ENCODE measurements around the gene ACAP2.

ACAP2 gene

GRCh38 chr3:195257454-195258448 is 185.1 kb downstream of the ACAP2 start:
- ATAC-seq (ENCODE audit: low read depth) (no peak), DNase-seq (ENCODE audit: low spot score) (peak; percentile 49)
- Histone ChIP-seq H3K36me3 (ENCODE audit: low read depth) (no peaks in the 10 kb centered on the region), H3K4me3 (ENCODE audit: severe bottlenecking) (no peak overlapping the region), H3K9me3 (ENCODE audit: severe bottlenecking) (no peaks in the 10 kb centered on the region), H3K27ac (ENCODE audit: poor library complexity, severe bottlenecking) (no peak overlapping the region), H3K4me1 (ENCODE audit: insufficient read depth, poor library complexity, severe bottlenecking) (peaks cover 8% of the 10 kb centered on the region), H3K27me3 (ENCODE audit: insufficient read depth, poor library complexity, severe bottlenecking) (no peaks in the 10 kb centered on the region)
- TF ChIP-seq CTCF (IDR thresholded peaks at IDR 0.05; ENCODE audit: poor library complexity, severe bottlenecking), result no peak

GRCh38 chr3:195256639-195257453 is 186.0 kb downstream of the ACAP2 start:
- no peak for TF ChIP-seq CTCF (IDR thresholded peaks at IDR 0.05; ENCODE audit: poor library complexity, severe bottlenecking)
- Histone ChIP-seq H3K9me3 (ENCODE audit: severe bottlenecking) (no peaks in the 10 kb centered on the region), H3K27ac (ENCODE audit: poor library complexity, severe bottlenecking) (no peak overlapping the region)

GRCh38 chr3:195255571-195256501 is 187.0 kb downstream of the ACAP2 start:
- H3K27ac ChIP-seq (ENCODE audit: poor library complexity, severe bottlenecking), result no peak overlapping the region
- peaks cover 8% of the 10 kb centered on the region for H3K4me1 ChIP-seq (ENCODE audit: insufficient read depth, poor library complexity, severe bottlenecking)
- H3K36me3 ChIP-seq (ENCODE audit: low read depth), result no peaks in the 10 kb centered on the region
- no peak for TF ChIP-seq CTCF (IDR thresholded peaks at IDR 0.05; ENCODE audit: poor library complexity, severe bottlenecking)
- no peaks in the 10 kb centered on the region for H3K27me3 ChIP-seq (ENCODE audit: insufficient read depth, poor library complexity, severe bottlenecking)
- H3K4me3 ChIP-seq (ENCODE audit: severe bottlenecking), result no peak overlapping the region
- no peaks in the 10 kb centered on the region for H3K9me3 ChIP-seq (ENCODE audit: severe bottlenecking)
- ATAC-seq (ENCODE audit: low read depth), result no peak
- no peak for DNase-seq (ENCODE audit: low spot score)

More at GRCh38 chr3:195256639-195257453, 186.0 kb downstream of the ACAP2 start:
- ATAC-seq (ENCODE audit: low read depth) (no peak), DNase-seq (ENCODE audit: low spot score) (no peak)
- no peak overlapping the region for H3K4me3 ChIP-seq (ENCODE audit: severe bottlenecking)
- H3K27me3 ChIP-seq (ENCODE audit: insufficient read depth, poor library complexity, severe bottlenecking), result no peaks in the 10 kb centered on the region
- H3K36me3 ChIP-seq (ENCODE audit: low read depth), result no peaks in the 10 kb centered on the region
- H3K4me1 ChIP-seq (ENCODE audit: insufficient read depth, poor library complexity, severe bottlenecking), result peaks cover 8% of the 10 kb centered on the region

GRCh38 chr3:195255176-195255500 is 187.7 kb downstream of the ACAP2 start:
- H3K9me3 ChIP-seq (ENCODE audit: severe bottlenecking), result no peaks in the 10 kb centered on the region
- H3K36me3 ChIP-seq (ENCODE audit: low read depth), result no peaks in the 10 kb centered on the region
- H3K27ac ChIP-seq (ENCODE audit: poor library complexity, severe bottlenecking), result no peak overlapping the region
- no peaks in the 10 kb centered on the region for H3K27me3 ChIP-seq (ENCODE audit: insufficient read depth, poor library complexity, severe bottlenecking)
- ATAC-seq (ENCODE audit: low read depth) (no peak), DNase-seq (ENCODE audit: low spot score) (no peak)
- no peak for TF ChIP-seq CTCF (IDR thresholded peaks at IDR 0.05; ENCODE audit: poor library complexity, severe bottlenecking)
- H3K4me1 ChIP-seq (ENCODE audit: insufficient read depth, poor library complexity, severe bottlenecking), result peaks cover 8% of the 10 kb centered on the region
- H3K4me3 ChIP-seq (ENCODE audit: severe bottlenecking), result no peak overlapping the region

All from RWPE2 (cell line).